OCI-LY1 (cell line): ENCODE results near the gene CUTA.

Experiments used
- H2AFZ ChIP-seq: fragments of 200-600 bp; sonication (generic), shearing (Covaris generic); 2 replicates; pipeline ENCODE4 v1.6.0; 2014; ENCODE audit warnings: antibody characterized with exemption, mild to moderate bottlenecking, low read length
- H3F3A ChIP-seq: fragments of 200-600 bp; sonication (generic), shearing (Covaris generic); 2 replicates; pipeline ENCODE4 v1.6.0; 2014; ENCODE audit warnings: mild to moderate bottlenecking, antibody characterized with exemption, low read length, moderate library complexity; ENCODE audit not compliant: insufficient read depth
- H3K27ac ChIP-seq: fragments of 200-600 bp; sonication (generic); 2 replicates; pipeline ENCODE4 v1.5.1; 2014; ENCODE audit warnings: low read length, mixed run types, mild to moderate bottlenecking, low read depth; ENCODE audit not compliant: poor library complexity, severe bottlenecking
- H3K27me3 ChIP-seq: fragments of 200-600 bp; sonication (generic); 2 replicates; pipeline ENCODE4 v1.6.0; 2014; ENCODE audit warnings: antibody characterized with exemption, mild to moderate bottlenecking, low read length, moderate library complexity; ENCODE audit not compliant: insufficient read depth
- H3K36me3 ChIP-seq: fragments of 200-600 bp; sonication (generic); 2 replicates; pipeline ENCODE4 v1.6.1; 2014; ENCODE audit warnings: mild to moderate bottlenecking, antibody characterized with exemption, low read length, moderate library complexity, mixed read lengths; ENCODE audit not compliant: insufficient read depth
- H3K4me1 ChIP-seq: fragments of 200-600 bp; sonication (generic); 2 replicates; pipeline ENCODE4 v1.5.1; 2014; ENCODE audit warnings: mild to moderate bottlenecking, low read length, moderate library complexity; ENCODE audit not compliant: insufficient read depth, severe bottlenecking
- H3K4me2 ChIP-seq: fragments of 200-600 bp; sonication (generic), shearing (Covaris generic); 2 replicates; pipeline ENCODE4 v1.6.1; 2014; ENCODE audit warnings: low read length
- H3K4me3 ChIP-seq: fragments of 200-600 bp; sonication (generic); 2 replicates; pipeline ENCODE4 v1.5.1; 2014; ENCODE audit warnings: low read length, low read depth, mild to moderate bottlenecking, mixed read lengths; ENCODE audit not compliant: poor library complexity, severe bottlenecking
- H3K79me2 ChIP-seq: fragments of 200-600 bp; shearing (Covaris generic); 2 replicates; pipeline ENCODE4 v1.6.1; 2016; ENCODE audit warnings: mixed run types, low read length, mixed read lengths; ENCODE audit not compliant: insufficient read depth
- H3K9ac ChIP-seq: fragments of 200-600 bp; sonication (generic), shearing (Covaris generic); 2 replicates; pipeline ENCODE4 v1.6.1; 2014; ENCODE audit warnings: mild to moderate bottlenecking, low read length, mixed read lengths
- H3K9me2 ChIP-seq: fragments of 200-600 bp; sonication (generic), shearing (Covaris generic); 2 replicates; pipeline ENCODE4 v1.6.1; 2014; ENCODE audit warnings: low read depth, mild to moderate bottlenecking, low read length, mixed read lengths
- H3K9me3 ChIP-seq: fragments of 200-600 bp; shearing (Covaris generic); 2 replicates; pipeline ENCODE4 v1.6.1; 2014; ENCODE audit warnings: low read length, mixed read lengths
- H4K20me1 ChIP-seq: fragments of 200-600 bp; sonication (generic), shearing (Covaris generic); 2 replicates; pipeline ENCODE4 v1.6.0; 2016; ENCODE audit warnings: mild to moderate bottlenecking, low read length; ENCODE audit not compliant: insufficient read depth
- EZH2 ChIP-seq: fragments of 200-600 bp; sonication (generic), shearing (Covaris generic); IDR thresholded peaks from 2 replicates; pipeline ENCODE4 v1.8.0; 2017; ENCODE audit warnings: borderline replicate concordance, mixed run types, mild to moderate bottlenecking, antibody characterized with exemption, low read length, moderate library complexity, mixed read lengths
- TF ChIP-seq, protein P1 (sequence below): fragments of 200-600 bp; sonication (generic), shearing (Covaris generic); IDR thresholded peaks from 2 replicates; pipeline ENCODE4 v1.5.1; 2017; ENCODE audit warnings: mild to moderate bottlenecking, antibody characterized with exemption, low read length, moderate library complexity, mixed read lengths

Gene CUTA, protein sequence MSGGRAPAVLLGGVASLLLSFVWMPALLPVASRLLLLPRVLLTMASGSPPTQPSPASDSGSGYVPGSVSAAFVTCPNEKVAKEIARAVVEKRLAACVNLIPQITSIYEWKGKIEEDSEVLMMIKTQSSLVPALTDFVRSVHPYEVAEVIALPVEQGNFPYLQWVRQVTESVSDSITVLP

DNA sequence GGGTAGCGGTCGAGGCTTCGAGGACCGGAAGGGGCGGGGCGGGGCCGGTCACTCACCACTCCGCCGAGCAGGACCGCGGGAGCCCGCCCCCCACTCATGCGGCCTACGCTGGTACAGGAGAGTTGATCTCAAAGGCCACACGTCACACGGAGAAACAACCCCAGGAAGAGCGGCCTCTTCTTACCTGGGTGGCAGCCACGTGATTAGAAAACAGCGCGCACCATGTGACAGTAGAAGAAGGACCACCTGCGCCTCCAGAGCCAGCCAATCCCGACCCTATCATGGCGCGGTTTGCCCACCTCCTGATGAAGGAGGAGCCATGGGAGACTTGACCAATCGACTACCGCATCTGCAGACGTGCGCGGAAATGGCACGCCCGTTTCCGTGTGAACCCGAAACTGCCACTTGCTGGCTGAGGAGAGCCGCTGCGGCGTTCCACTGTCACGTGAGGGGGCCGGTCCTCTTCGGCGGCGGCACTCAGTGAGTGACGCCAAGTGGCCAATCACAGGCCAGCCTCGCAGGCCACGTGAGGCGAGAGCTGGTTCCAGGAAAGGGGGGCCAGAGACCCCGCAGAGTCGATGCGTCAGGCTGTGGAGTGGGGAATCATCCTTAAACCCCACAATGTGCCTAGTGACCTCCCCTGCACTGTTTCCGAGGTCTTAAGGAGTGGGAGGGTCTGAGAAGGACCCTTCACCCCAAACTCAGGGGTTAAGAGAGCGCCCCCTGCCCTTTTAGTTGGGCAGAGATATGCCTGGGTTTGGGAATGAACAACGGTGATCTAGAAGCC lies at the start of gene CUTA:
Gene CUTA (minus strand): TSS at position 205 of the 787 bp plus-strand sequence. CDS start 107 bp downstream, at position 98.
- Histone ChIP-seq H3K27me3 (no peaks in the 10 kb centered on the region), H3K4me1 (peaks cover 50% of the 10 kb centered on the region), H3K79me2 (0 out of 2 replicates have a peak, but pooled peaks cover 5% of the 10 kb centered on the region), H3K9me2 (no peaks in the 10 kb centered on the region), H2AFZ (no peak within 1 kb of the TSS), H3K27ac (peak within 1 kb of the TSS; percentile 71), H3K9me3 (no peaks in the 10 kb centered on the region), H4K20me1 (no peaks in the 10 kb centered on the region), H3K4me3 (peak within 1 kb of the TSS; percentile 75), H3F3A (no peaks in the 10 kb centered on the region), H3K36me3 (peaks cover 8% of the 10 kb centered on the region; the same call in 1 of the 2 replicates), H3K4me2 (peak within 1 kb of the TSS; percentile 85), H3K9ac (peak within 1 kb of the TSS; percentile 83)
- no peak for TF ChIP-seq EZH2
- TF ChIP-seq, protein P1, sequence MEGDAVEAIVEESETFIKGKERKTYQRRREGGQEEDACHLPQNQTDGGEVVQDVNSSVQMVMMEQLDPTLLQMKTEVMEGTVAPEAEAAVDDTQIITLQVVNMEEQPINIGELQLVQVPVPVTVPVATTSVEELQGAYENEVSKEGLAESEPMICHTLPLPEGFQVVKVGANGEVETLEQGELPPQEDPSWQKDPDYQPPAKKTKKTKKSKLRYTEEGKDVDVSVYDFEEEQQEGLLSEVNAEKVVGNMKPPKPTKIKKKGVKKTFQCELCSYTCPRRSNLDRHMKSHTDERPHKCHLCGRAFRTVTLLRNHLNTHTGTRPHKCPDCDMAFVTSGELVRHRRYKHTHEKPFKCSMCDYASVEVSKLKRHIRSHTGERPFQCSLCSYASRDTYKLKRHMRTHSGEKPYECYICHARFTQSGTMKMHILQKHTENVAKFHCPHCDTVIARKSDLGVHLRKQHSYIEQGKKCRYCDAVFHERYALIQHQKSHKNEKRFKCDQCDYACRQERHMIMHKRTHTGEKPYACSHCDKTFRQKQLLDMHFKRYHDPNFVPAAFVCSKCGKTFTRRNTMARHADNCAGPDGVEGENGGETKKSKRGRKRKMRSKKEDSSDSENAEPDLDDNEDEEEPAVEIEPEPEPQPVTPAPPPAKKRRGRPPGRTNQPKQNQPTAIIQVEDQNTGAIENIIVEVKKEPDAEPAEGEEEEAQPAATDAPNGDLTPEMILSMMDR = peak; percentile 66; the same call in 1 of the 2 replicates

DNA sequence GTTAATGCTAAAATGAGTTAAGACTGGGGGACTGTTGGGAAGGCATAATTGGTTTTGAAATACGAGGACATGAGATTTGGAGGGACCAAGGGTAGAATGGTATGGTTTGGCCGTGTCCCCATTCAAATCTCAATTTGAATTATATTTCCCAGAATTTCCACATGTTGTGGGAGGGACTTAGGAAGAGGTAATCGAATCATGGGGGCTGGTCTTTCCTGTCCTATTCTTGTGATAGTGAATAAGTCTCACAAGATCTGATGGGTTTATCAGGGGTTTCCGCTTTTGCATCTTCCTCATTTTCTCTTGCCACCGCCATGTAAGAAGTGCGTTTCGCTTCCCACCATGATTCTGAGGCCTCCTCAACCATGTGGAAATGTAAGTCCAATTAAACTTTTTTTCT lies 49.2 kb upstream of the CUTA start:
- Histone ChIP-seq H4K20me1 (no peaks in the 10 kb centered on the region), H3K4me3 (no peak overlapping the region), H3K4me1 (no peaks in the 10 kb centered on the region), H3K36me3 (no peaks in the 10 kb centered on the region; the same call in 1 of the 2 replicates), H3F3A (no peaks in the 10 kb centered on the region), H3K79me2 (no peaks in the 10 kb centered on the region), H3K27me3 (no peaks in the 10 kb centered on the region; the same call in 1 of the 2 replicates), H3K9me2 (no peaks in the 10 kb centered on the region), H2AFZ (no peak overlapping the region), H3K9ac (no peak overlapping the region), H3K4me2 (no peak overlapping the region), H3K9me3 (no peaks in the 10 kb centered on the region), H3K27ac (no peak overlapping the region)
- TF ChIP-seq, protein P1 = no peak
- TF ChIP-seq EZH2 = no peak

DNA sequence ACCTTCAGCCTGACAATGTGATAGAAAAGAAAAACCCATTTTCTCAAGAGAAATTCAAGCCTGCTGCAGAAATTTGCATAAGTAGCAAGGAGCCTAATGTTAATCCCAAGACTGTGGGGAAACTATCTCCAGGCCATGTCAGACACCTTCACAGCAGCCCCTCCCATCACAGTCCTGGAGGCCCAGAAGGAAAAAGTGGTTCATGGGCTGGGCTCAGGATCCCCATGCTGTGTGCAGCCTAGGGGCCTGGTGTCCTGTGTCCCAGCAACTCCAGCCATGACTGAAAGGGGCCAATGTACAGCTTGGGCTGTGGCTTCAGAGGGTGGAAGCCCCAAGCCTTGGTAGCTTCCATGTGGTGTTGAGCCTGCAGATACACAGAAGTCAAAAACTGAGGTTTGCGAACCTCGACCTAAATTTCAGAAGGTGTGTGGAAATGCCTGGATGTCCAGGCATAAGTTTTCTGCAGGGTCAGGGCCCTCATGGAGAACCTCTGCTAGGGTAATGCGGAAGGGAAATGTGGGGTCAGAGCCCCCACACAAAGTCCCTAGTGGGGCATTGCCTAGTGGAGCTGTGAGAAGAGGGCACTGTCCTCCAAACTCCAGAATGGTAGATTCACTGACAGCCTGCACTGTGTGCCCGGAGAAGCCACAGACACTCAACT lies 48.3 kb upstream of the CUTA start:
- H3K4me1 ChIP-seq = no peaks in the 10 kb centered on the region
- H3K9me3 ChIP-seq = no peaks in the 10 kb centered on the region
- H3K27ac ChIP-seq = no peak overlapping the region
- H2AFZ ChIP-seq = no peak overlapping the region
- no peaks in the 10 kb centered on the region for H4K20me1 ChIP-seq
- no peaks in the 10 kb centered on the region; the same call in 1 of the 2 replicates for H3K36me3 ChIP-seq
- no peaks in the 10 kb centered on the region for H3K79me2 ChIP-seq
- no peak overlapping the region for H3K9ac ChIP-seq
- H3K27me3 ChIP-seq = no peaks in the 10 kb centered on the region; the same call in 1 of the 2 replicates
- H3K4me2 ChIP-seq = no peak overlapping the region
- H3K9me2 ChIP-seq = no peaks in the 10 kb centered on the region
- no peak overlapping the region for H3K4me3 ChIP-seq
- no peak for TF ChIP-seq EZH2
- TF ChIP-seq, protein P1 = no peak
- H3F3A ChIP-seq = no peaks in the 10 kb centered on the region
